CD4-positive, alpha-beta T cell (primary cell): ENCODE measurements around the gene RPE65. TPM values are rescaled to one million over a fixed set of nuclear protein-coding genes. Genes with fewer than 3 reads are reported as not detected.

Experiments
- ATAC-seq: fragments of 200-7000 bp; cut with Tn5 transposase; one replicate; pipeline ENCODE4 v1.10.0; 2022; ENCODE audit warnings: mild to moderate bottlenecking; ENCODE audit not compliant: poor library complexity
- CTCF ChIA-PET: fragments of 350-600 bp; sonication (Branson Sonifier 250); formaldehyde crosslinking; loops from one replicate; lab custom pipeline; 2021; ENCODE audit warnings: antibody characterized with exemption, inconsistent platforms; lab: Charles Lee
- POLR2A ChIA-PET: fragments of 350-600 bp; sonication (Branson Sonifier 250); formaldehyde crosslinking; loops from one replicate; lab custom pipeline; 2021; ENCODE audit warnings: antibody characterized with exemption, inconsistent platforms; lab: Charles Lee
- DNase-seq, 14 experiments: peaks; one replicate each; pipeline ENCODE4 v3.0.0-alpha.2; 2013 to 2020; ENCODE audit warnings: mixed read lengths in 2 of 14
- H3K27ac ChIP-seq, 2 donors: one replicate each; pipeline versions ENCODE4 v1.5.1 to v1.7.0; 2013; ENCODE audit warnings: low read length in 2 of 2, low read depth in 1 of 2, mild to moderate bottlenecking in 1 of 2
- H3K27me3 ChIP-seq, 2 experiments: 1 replicate in 1 of 2; 2 replicates in 1 of 2; pipeline versions ENCODE4 v1.6.1 to v1.7.0; 2013; ENCODE audit warnings: low read length in 2 of 2, control low read depth in 1 of 2, mild to moderate bottlenecking in 1 of 2, moderate library complexity in 1 of 2; ENCODE audit not compliant: insufficient read depth in 2 of 2, control insufficient read depth in 1 of 2
- H3K36me3 ChIP-seq: one replicate; pipeline ENCODE4 v1.6.1; 2013; ENCODE audit warnings: low read length, control low read depth; ENCODE audit not compliant: insufficient read depth
- H3K4me1 ChIP-seq: one replicate; pipeline ENCODE4 v1.6.1; 2013; ENCODE audit warnings: low read length, control low read depth; ENCODE audit not compliant: insufficient read depth
- H3K4me3 ChIP-seq: one replicate; pipeline ENCODE4 v1.5.1; 2013; ENCODE audit warnings: mild to moderate bottlenecking, low read length, moderate library complexity
- H3K9me3 ChIP-seq, 2 experiments: 1 replicate in 1 of 2; 2 replicates in 1 of 2; pipeline versions ENCODE4 v1.6.1 to v1.7.0; 2013; ENCODE audit warnings: low read length in 2 of 2, mild to moderate bottlenecking in 2 of 2, control low read depth in 1 of 2, moderate library complexity in 1 of 2; ENCODE audit not compliant: control insufficient read depth in 1 of 2, insufficient read depth in 1 of 2
- H3K27ac Mint-ChIP-seq: one replicate; pipeline ENCODE4 v1.8.0; 2020; ENCODE audit warnings: mixed read lengths
- H3K27me3 Mint-ChIP-seq: one replicate; pipeline ENCODE4 v1.8.0; 2021; ENCODE audit warnings: mixed read lengths
- H3K36me3 Mint-ChIP-seq: one replicate; pipeline ENCODE4 v1.8.0; 2021; ENCODE audit warnings: low read depth, mixed read lengths
- H3K4me1 Mint-ChIP-seq: one replicate; pipeline ENCODE4 v1.8.0; 2021; ENCODE audit warnings: low read depth, mixed read lengths
- H3K4me3 Mint-ChIP-seq: one replicate; pipeline ENCODE4 v1.8.0; 2020; ENCODE audit warnings: mild to moderate bottlenecking, mixed read lengths
- H3K9me3 Mint-ChIP-seq: one replicate; pipeline ENCODE4 v1.8.0; 2020; ENCODE audit warnings: mixed read lengths
- CTCF ChIP-seq: fragments of 200-600 bp; IDR thresholded peaks from one replicate; pipeline ENCODE4 v1.8.0; 2022; ENCODE audit warnings: antibody characterized with exemption, mild to moderate bottlenecking
- intact Hi-C, 2 experiments: fragments of 100-400 bp; cut with DNase I in 1 of 2; cut with micrococcal nuclease in 1 of 2; formaldehyde crosslinking; loops; one replicate each; pipeline versions ENCODE4 v1.15.1 to v1.9.0; 2023 to 2025; cut with DNase I, micrococcal nuclease
- total RNA-seq, 174 experiments: library from RNA in 2 of 174; stranded (reverse) in 2 of 174; gene quantifications; one replicate each; pipeline ENCODE4 v1.2.3 and lab custom pipeline; 2021 to 2026

The RPE65 gene
- total RNA-seq, 2 experiments from 2014 or later = not detected

- H3K27me3 Mint-ChIP-seq = no peaks in the 10 kb centered on the region
- DNase-seq = no peak
- H3K36me3 ChIP-seq = no peaks in the 10 kb centered on the region
- no peaks in the 10 kb centered on the region for H3K36me3 Mint-ChIP-seq
- CTCF ChIA-PET = no interaction called here
- TF ChIP-seq CTCF = no peak
- POLR2A ChIA-PET = no interaction called here
- intact Hi-C loops = no loop called here
- H3K4me3 ChIP-seq = no peak overlapping the region
- H3K9me3 ChIP-seq = no peaks in the 10 kb centered on the region
- H3K27ac ChIP-seq = no peak overlapping the region
- no peaks in the 10 kb centered on the region for H3K9me3 Mint-ChIP-seq
- no peaks in the 10 kb centered on the region for H3K4me1 Mint-ChIP-seq
- no peaks in the 10 kb centered on the region for H3K27me3 ChIP-seq
- no peak overlapping the region for H3K27ac Mint-ChIP-seq
- H3K4me3 Mint-ChIP-seq = no peak overlapping the region
- no peak for ATAC-seq
- no peaks in the 10 kb centered on the region for H3K4me1 ChIP-seq
These were observed 18.7 kb downstream of the RPE65 start for GRCh38 chr1:68431076-68431475.

- ChIA-PET CTCF (no interaction called here), POLR2A (no interaction called here)
- Mint-ChIP-seq H3K27ac (no peak overlapping the region), H3K4me1 (no peaks in the 10 kb centered on the region), H3K36me3 (no peaks in the 10 kb centered on the region), H3K9me3 (no peaks in the 10 kb centered on the region), H3K27me3 (no peaks in the 10 kb centered on the region), H3K4me3 (no peak overlapping the region)
- Histone ChIP-seq H3K4me3 (no peak overlapping the region), H3K27ac (no peak overlapping the region), H3K27me3 (no peaks in the 10 kb centered on the region), H3K4me1 (no peaks in the 10 kb centered on the region), H3K36me3 (no peaks in the 10 kb centered on the region), H3K9me3 (no peaks in the 10 kb centered on the region)
- ATAC-seq (no peak), DNase-seq (peak in 2 of 14 experiments; percentile 23 to 28)
- intact Hi-C loops = no loop called here
- TF ChIP-seq CTCF = no peak
These were observed 20.4 kb downstream of the RPE65 start for GRCh38 chr1:68429233-68429808.

GRCh38 chr1:68426594-68426993 is 23.2 kb downstream of the RPE65 start:
- H3K27ac Mint-ChIP-seq = no peak overlapping the region

More at GRCh38 chr1:68426594-68426993, 23.2 kb downstream of the RPE65 start:
- ChIA-PET CTCF (no interaction called here), POLR2A (no interaction called here)
- Histone ChIP-seq H3K36me3 (no peaks in the 10 kb centered on the region), H3K4me1 (no peaks in the 10 kb centered on the region), H3K27me3 (no peaks in the 10 kb centered on the region), H3K27ac (no peak overlapping the region), H3K9me3 (no peaks in the 10 kb centered on the region), H3K4me3 (no peak overlapping the region)
- TF ChIP-seq CTCF = no peak
- Mint-ChIP-seq H3K4me3 (no peak overlapping the region), H3K4me1 (no peaks in the 10 kb centered on the region), H3K27me3 (no peaks in the 10 kb centered on the region), H3K36me3 (no peaks in the 10 kb centered on the region), H3K9me3 (no peaks in the 10 kb centered on the region)
- intact Hi-C loops = no loop called here
- DNase-seq (no peak), ATAC-seq (no peak)
